ENCODE data around the gene EDARADD.

DNA sequence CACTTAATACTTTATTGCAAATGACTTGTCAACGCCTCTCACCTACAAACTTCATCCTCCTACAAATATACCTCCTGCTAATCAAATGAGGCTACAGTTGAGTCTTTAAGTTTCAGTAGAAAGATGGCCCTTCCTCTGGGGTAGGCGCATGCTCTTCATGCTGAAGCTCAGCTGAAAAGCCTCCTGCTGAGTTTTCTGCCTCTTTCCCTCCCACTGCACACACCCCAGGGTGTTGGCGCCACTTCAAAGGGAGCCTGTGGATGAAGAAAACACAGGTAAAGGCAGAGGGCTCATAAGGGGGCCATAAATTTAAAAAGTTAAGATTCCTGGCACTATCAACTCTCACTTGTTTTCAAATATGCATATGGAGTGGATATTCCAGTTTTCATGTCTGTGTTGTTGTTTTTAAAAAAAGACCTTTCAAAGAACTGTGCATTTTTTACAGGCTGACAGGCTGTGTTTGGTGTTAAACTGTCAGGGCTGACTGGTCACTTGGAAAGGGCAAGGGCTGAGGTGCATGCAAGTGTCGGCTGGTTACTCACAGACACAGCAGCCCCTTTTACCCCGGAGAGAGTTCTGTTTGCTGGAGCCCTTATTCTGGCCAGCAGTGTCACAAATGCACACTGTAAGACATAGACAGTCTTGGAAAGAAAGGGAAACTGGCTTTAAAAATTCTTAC, 86.8 kb downstream of the EDARADD start:
- TF ChIP-seq, protein P1, sequence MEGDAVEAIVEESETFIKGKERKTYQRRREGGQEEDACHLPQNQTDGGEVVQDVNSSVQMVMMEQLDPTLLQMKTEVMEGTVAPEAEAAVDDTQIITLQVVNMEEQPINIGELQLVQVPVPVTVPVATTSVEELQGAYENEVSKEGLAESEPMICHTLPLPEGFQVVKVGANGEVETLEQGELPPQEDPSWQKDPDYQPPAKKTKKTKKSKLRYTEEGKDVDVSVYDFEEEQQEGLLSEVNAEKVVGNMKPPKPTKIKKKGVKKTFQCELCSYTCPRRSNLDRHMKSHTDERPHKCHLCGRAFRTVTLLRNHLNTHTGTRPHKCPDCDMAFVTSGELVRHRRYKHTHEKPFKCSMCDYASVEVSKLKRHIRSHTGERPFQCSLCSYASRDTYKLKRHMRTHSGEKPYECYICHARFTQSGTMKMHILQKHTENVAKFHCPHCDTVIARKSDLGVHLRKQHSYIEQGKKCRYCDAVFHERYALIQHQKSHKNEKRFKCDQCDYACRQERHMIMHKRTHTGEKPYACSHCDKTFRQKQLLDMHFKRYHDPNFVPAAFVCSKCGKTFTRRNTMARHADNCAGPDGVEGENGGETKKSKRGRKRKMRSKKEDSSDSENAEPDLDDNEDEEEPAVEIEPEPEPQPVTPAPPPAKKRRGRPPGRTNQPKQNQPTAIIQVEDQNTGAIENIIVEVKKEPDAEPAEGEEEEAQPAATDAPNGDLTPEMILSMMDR (IDR thresholded peaks at IDR 0.05) = no peak
- TF ChIP-seq POLR2A (IDR thresholded peaks at IDR 0.05) = no peak
- no peak for TF ChIP-seq EP300 (IDR thresholded peaks at IDR 0.05)
